Suppressor macrophage treated with lipopolysaccharide for 1 hour (primary cell): ENCODE data around the gene SELENOP.
"Not testable (repeated sequence)": the region's sequence is repeated elsewhere in the genome, so short reads cannot be mapped to it uniquely, and the experiment has no call there.

Experiments used
- DNase-seq, 3 donors: peaks; one replicate each; pipeline ENCODE4 v3.0.0-alpha.2; 2020 to 2022

Gene SELENOP

DNA sequence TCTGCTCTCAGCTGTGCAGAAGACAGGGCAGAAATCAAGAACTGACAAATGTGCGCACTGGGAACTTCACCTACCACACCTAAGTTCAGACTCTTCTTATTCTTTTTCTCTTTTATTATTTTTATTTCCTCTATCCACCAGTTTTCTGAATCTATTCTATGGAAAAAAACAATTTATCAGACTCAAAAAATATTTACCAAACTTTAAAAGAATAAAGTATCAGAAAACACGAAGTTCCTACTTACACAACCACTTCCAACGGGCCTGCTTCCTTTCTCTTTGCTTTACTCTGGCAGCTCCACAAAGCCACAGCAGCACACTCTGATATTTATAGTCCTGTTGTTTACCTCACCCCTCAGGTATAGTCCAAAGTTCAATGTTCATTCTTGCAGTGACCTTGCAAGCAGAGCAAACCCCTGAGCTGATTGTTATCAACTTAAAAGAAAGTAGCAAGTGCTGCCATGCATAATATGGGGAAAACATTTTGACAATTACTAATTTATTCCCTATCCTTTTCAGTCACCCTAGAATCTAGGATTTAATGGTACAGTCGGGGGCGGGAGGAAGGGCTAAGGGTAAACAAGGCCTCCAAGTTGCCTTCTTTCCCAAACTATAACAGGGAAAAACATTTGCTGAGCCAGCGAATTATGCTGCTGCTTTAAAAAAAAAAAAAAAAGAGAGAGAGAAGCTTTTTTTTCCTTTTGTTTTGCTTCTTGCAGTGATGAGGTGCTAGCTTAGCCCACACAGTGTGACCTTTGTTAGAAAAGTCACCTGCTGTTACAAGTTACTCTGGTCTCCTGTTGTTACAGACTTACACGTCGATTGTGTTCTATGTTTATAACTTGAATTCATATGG lies at the start of gene SELENOP:
SELENOP (minus strand) TSS at position 302 of the 856 bp plus-strand sequence. CDS start 3,539 bp downstream, outside the sequence.
- DNase-seq, result peak; percentile 50 to 64 (median 58)

DNA sequence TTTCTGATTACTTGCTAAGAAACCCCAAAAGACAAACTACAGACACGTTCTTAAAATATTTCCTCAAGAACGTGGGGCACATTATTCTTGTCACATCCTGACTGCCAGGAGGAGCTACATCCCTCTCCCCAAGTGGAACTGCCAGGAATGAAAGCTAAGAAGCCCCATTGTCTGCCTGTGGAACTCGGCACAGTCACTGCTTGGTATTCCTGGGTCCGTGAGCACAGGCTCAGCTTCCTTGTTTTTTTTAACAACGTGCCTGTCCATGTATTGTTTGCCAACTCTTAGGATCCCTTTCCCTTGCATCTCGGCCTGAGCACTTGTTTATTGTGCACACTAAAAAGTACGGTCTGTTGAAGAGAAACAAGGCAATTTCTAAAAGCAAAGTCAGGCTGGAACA lies 47.0 kb upstream of the SELENOP start:
- no peak for DNase-seq

DNA sequence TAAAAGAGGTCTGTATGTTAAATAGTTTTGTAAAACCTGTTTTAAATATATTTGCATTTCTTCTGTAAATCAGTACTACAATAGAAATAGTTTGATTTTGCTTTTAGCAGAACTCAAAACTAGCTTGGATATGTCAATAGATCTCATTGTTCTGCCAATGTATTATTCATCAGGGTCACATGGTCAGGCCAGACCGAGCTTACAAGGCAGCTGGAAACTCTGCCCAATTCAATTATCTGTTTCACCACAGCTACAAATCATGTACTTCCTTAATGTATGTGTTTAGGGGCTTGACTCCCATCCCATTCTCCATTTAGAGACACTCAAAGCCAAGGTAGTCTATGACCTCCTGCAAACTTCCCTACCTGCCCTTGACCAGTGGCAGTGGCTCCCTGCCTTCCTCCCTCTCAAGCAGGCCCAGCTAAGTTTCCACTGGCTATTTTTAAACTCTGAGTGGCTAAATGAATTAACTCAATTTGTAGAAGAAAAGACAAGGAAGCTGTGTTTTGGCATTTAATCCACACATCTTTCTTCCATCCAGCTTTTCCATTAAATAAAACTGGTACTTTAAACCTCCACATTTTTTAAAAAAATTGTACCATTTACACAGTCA lies 46.4 kb upstream of the SELENOP start:
- peak; percentile 11 to 25 (median 20) for DNase-seq

DNA sequence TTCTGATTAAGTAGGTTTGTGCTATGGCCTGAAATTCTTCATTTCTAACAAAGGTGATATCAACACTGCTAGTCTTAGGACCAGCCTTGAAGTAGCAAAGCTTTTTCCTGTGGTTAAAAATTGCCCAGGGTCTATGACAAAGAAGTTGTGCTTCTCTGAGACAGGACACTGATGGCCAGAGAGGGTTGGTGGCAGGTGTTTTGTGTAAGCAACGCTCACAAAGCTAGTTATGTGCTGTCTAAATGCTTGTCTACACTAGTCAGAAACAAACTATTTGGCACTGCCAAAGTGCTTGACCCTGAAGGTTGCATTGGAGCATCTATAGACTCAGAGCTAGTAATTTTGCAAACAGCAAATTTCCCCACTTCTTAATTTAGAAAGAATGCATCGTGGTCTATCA lies 44.1 kb upstream of the SELENOP start:
- DNase-seq, result no peak

DNA sequence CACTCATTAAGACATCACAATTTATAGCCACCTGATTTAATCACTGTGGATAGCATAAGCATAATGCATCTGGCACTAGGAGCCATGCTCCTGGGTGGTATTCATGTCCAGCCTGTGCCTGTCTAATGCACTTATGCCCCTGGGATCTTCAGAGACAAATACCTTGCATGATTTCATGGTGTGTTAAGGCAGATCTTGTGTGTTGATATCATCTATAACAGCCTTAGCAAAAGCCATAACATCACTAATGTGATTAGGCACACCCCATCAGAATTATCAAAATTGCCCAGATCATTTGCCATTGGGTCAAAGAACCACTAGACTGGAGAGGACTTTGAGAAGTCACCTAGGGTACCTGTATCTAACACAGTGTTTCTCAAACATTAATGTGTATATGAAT lies 43.7 kb upstream of the SELENOP start:
- DNase-seq, result no peak

GRCh38 chr5:42854795-42855194 lies 43.1 kb upstream of the SELENOP start:
- DNase-seq, result peak; percentile 27 to 38 (median 33)

GRCh38 chr5:42852826-42853225 lies 41.1 kb upstream of the SELENOP start:
- no peak for DNase-seq

DNA sequence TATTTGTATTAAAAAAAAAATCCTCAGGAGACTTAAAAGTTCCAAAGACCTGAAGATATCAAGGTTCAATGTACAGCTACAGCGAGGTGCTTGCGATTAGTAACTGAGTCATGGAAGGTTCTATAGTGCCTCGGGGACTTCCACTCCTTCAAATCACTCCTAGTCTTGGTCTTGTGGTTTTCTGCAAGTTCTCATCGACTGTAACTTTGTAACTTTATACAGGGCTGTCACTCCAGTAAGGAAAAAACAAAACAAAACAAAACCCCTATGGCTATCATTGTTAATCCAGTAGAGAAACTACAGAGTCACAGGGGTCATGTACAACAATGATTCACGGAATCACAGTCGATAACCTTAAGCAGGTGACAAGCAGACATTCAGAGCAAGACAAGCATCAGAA lies 39.8 kb upstream of the SELENOP start:
- DNase-seq, result no peak

DNA sequence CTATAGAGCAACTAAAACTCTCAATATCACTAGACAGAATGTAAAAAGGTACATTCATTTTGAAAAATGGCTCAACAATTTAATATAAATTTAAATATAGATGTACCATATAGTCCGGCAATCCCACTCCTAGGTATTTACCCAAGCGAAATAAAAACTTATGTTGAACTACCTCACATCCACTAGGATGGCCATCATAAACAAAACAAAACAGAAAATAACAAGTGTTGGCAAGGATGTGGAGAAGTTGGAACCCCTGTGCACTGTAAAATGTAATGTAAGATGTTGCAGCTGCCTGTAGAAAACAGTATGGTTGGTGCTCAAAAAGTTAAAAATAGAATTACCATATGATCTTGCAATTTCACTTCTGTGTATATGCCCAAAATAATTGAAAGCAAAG lies 36.9 kb upstream of the SELENOP start:
- DNase-seq, result no peak

- DNase-seq, result not testable (repeated sequence)
Observed at GRCh38 chr5:42844408-42844807, 32.7 kb upstream of the SELENOP start.

DNA sequence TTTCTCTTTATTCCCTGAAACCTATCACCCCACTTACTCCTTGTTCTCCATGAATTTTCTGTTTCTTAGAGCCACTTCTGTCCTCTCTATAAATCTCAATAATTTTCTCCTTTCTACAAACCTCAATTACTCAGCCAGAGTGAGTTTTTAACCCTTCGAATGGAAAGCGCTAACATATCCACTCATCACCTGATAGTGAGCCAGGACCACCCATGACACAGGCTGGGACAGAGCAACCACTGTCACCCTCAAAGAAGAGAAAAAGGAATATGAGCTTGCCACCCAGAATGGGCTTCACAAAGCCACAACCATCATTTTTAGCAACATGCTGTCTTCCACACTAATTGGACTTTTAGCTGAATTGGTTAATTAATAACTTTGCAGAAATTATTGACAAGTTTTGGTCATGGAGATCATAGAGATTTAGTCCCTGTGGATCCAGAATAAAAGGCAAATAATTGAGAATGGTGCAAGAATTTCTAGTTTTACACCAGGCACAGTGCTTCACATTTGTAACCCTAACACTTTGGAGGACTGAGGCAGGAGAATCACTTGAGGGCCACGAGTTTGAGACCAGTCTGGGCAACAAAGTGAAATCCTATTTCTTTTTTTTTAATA lies 32.1 kb upstream of the SELENOP start:
- DNase-seq, result no peak

DNA sequence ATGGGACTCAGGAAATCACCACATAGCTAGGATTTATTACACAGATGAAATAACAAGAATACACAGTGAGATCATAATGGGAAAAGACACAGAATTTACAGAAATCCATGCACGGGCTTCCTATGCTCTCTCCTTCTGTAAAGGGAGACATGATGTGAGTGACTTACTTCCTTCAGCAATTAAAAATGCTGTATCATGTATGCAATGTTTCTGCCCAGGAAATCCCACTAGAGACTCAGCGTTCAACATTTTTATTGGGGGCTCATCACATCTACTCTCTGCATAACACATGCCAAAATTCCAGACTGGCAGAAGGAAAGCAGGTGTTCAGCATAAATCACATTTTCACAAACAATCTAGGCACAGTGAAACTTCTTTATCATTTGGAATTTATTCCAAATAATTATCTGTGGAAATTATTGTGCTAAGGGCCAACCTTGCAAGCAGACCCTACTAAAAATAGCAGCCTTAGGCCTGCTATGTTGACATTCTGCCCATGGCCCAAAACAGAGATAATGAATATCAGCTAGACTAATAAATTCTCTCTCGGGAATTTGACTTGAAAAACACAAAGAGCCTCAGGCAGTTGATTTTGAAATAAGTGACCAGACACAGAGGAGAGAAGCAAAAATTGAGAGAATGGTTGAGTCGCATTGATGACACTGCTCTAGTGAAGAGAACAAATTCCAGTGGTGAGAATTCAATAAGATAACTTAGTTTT lies 31.4 kb upstream of the SELENOP start:
- no peak for DNase-seq

DNA sequence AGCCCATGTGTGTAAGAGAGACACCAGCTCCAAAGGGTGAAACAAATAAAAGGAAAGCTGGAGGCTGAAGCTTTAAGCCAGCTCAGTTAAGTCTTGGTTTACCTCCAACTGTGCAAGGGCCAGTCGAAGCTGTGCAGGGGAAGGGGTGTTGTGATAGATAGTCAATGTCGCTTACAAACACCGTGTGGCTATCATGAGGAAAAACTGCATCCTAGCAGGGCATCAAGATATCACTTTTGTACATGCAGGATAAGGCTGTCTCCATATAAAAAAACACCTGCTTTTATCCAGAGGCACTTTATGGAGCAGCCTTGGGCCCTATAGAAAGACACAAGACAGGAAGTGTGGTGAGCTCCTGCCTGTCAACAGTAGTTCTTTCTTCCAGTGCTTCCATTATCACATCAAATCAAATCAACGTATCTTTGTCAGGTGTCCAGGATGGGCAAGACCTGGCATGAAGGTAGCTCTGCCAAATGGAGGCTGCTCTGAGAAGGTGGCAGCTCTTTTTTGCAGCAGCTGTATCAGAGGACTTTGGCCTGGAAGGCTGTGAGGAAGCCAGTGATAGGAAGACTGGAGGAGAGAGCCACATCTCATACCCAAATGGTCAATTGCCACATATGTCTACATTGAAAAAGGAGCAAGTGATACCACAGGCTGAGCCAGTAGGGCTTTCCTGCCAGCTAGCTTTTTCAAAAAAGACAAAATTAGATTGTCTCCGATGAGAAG lies 29.3 kb upstream of the SELENOP start:
- DNase-seq, result no peak

GRCh38 chr5:42840269-42840668 lies 28.6 kb upstream of the SELENOP start:
- DNase-seq, result peak; percentile 46 to 64 (median 54)

GRCh38 chr5:42839196-42839595 lies 27.5 kb upstream of the SELENOP start:
- no peak for DNase-seq

DNA sequence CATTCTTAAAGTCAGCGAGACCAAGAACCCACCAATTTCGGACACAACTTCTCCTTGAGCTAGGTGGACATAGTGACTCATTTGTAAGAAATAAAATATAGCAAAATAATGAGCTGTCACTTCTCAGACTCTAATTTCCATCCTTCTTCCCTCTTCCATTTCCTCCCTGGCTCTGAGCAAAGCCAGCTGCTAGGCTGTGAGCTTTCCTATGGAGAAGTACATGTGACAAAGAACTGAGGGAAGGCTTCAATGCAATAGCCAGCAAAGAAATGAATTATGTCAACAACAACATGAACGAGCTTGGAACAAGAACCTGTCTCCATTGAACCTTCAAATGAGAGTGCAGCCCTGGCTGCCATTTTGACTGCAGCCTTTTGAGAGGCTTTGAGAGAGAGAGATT lies 25.9 kb upstream of the SELENOP start:
- DNase-seq, result peak; percentile 22 to 36 (median 35)

- no peak for DNase-seq
Observed at GRCh38 chr5:42836070-42836769, 24.5 kb upstream of the SELENOP start.

DNA sequence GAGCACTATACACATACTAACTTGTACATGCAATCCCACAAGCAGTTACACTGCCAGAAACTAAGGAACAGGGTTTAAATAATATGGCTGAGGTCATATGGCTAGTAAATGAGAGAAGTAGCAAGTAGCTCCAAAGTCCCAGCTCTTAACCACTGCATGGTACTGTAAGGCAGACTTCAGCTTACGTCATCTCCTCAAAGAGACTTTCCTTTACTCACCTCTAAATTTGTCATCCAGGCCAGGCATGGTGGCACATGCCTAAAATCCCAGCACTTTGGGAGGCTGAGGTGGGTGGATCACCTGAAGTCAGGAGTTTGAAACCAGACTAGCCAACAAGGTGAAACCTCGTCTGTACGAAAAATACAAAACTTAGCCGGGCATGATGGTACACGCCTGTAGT lies 20.4 kb upstream of the SELENOP start:
- no peak for DNase-seq

- DNase-seq, result no peak
Observed at GRCh38 chr5:42830924-42831323, 19.2 kb upstream of the SELENOP start.

DNA sequence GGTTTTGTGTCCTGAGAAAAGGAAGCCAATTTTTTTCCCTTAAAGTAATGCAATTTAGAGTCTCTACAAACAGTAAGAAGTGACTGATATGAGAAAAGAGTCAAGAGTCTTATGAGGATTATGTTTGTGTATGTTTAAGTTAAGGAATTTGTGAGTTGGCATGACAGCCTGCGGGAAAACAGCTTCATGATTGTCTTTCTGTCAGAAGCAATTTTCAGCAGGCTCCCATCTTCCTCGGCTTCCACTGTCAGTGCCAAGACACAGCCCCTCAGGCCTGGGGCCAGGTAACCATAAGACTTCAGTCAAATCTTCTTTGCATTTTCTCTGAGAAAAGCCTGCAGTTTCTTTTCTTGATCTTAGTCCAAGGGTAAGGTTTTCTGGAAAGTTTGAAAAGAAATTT lies 17.0 kb upstream of the SELENOP start:
- no peak for DNase-seq

DNA sequence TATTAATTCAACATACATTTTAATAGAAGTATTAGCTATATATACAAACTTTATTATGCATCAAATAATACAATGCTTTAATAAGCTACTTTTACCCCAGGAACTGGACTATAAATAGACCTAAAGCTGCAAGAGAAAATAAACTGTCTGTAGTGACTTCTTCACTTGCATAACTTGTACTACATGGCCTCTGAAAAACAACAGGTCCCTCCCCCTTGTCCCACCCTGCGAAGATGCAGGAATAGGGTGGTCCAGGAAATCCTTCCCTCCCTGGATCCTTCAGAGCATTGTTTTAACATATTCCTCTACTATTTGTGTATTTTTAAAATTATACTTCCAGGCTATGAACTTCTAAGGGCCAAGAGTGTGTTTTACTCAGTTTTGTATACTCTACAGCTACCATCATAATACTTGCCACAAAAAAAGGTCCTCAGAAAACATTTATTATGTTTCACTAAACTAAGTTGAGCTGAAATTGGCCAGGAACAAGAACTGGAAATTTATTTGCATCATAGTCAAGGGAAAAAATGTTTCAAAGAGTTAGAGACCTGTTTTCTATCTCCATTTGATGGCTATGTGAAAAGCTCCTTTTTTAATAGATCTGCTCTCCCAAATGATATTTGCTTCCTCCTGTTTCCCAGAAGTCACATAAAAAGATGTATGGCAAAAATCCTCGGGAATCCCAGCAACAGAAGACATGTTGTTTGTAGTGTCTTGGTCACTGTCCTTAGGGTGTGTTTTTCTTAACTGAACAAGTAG lies 15.2 kb upstream of the SELENOP start:
- DNase-seq, result no peak
